ENCODE measurements around the gene JUNB.

Gene JUNB

DNA sequence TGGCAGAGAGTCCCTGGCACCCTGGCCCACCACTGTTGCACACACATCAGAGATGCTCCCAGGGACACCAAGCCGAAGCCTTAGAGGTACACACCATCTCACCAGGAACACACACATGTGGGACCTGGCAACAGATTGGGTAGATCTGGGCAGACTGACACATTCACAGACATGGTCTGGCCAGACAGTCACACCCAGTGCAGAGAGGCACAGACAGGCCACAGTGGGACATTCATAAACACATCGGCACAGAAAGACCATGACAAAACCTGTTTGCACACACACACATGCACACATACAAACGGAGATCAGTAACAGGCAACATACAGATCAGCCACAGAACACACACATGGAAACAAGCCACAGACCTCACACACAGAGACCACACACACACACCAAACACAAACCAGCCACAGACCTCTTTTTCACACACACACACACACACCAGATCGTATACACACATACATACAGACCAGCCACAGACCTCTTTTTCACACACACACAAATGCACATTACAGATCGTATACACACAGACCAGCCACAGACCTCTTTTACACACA lies 6.3 kb upstream of the JUNB start:
- no peak for TF ChIP-seq CTCF (IDR thresholded peaks at IDR 0.05; ENCODE audit: insufficient read depth, low read depth, low read length, missing control alignments)
- peak; percentile 63 for DNase-seq (ENCODE audit: low read depth)
- H3K4me3 ChIP-seq (ENCODE audit: low read depth, low read length), result no peak overlapping the region

GRCh38 chr19:12785431-12786031 lies 5.8 kb upstream of the JUNB start:
- DNase-seq (ENCODE audit: low read depth), result no peak
- TF ChIP-seq CTCF (IDR thresholded peaks at IDR 0.05; ENCODE audit: insufficient read depth, low read depth, low read length, missing control alignments), result no peak

GRCh38 chr19:12786141-12786870 lies 5.0 kb upstream of the JUNB start:
- TF ChIP-seq CTCF (IDR thresholded peaks at IDR 0.05; ENCODE audit: insufficient read depth, low read depth, low read length, missing control alignments), result no peak
- peak; percentile 47 for DNase-seq (ENCODE audit: low read depth)
- H3K4me3 ChIP-seq (ENCODE audit: low read depth, low read length), result peak overlapping the region; percentile 9; the same call in 1 of the 2 replicates

More at GRCh38 chr19:12785431-12786031, 5.8 kb upstream of the JUNB start:
- peak overlapping the region; percentile 9 for H3K4me3 ChIP-seq (ENCODE audit: low read depth, low read length)

DNA sequence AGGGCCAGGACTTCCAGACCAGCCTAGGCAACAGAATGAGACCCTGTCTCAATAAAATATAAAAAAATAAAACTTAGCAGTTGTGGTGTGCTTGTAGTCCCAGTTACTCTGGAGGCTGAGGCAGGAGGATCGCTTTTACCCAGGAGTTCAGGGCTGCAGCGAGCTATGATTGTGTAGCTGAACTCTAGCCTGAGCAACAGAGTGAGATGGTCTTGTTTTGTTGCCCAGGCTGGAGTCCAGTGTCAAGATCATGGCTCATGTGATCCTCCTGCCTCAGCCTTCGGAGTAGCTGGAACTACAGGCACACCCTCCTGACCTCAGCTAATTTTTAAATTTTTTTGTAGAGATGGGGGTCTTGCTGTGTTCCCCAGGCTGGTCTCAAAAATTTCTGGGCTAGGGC lies 4.3 kb upstream of the JUNB start:
- DNase-seq (ENCODE audit: low read depth), result no peak
- no peak overlapping the region for H3K4me3 ChIP-seq (ENCODE audit: low read depth, low read length)
- no peak for TF ChIP-seq CTCF (IDR thresholded peaks at IDR 0.05; ENCODE audit: insufficient read depth, low read depth, low read length, missing control alignments)

GRCh38 chr19:12787458-12787857 lies 3.8 kb upstream of the JUNB start:
- no peak for TF ChIP-seq CTCF (IDR thresholded peaks at IDR 0.05; ENCODE audit: insufficient read depth, low read depth, low read length, missing control alignments)
- H3K4me3 ChIP-seq (ENCODE audit: low read depth, low read length), result no peak overlapping the region
- no peak for DNase-seq (ENCODE audit: low read depth)

GRCh38 chr19:12788042-12788681 lies 3.1 kb upstream of the JUNB start:
- TF ChIP-seq CTCF (IDR thresholded peaks at IDR 0.05; ENCODE audit: insufficient read depth, low read depth, low read length, missing control alignments), result no peak
- H3K4me3 ChIP-seq (ENCODE audit: low read depth, low read length), result peak overlapping the region; percentile 84
- no peak for DNase-seq (ENCODE audit: low read depth)
